GM10847 (cell line): ENCODE data around the gene NPM1.

Experiments used
- POLR2A ChIP-seq: IDR thresholded peaks from 2 replicates; pipeline ENCODE4 v1.6.1; 2011; ENCODE audit not compliant: insufficient read length; ENCODE audit errors: extremely low read depth

The NPM1 gene

DNA sequence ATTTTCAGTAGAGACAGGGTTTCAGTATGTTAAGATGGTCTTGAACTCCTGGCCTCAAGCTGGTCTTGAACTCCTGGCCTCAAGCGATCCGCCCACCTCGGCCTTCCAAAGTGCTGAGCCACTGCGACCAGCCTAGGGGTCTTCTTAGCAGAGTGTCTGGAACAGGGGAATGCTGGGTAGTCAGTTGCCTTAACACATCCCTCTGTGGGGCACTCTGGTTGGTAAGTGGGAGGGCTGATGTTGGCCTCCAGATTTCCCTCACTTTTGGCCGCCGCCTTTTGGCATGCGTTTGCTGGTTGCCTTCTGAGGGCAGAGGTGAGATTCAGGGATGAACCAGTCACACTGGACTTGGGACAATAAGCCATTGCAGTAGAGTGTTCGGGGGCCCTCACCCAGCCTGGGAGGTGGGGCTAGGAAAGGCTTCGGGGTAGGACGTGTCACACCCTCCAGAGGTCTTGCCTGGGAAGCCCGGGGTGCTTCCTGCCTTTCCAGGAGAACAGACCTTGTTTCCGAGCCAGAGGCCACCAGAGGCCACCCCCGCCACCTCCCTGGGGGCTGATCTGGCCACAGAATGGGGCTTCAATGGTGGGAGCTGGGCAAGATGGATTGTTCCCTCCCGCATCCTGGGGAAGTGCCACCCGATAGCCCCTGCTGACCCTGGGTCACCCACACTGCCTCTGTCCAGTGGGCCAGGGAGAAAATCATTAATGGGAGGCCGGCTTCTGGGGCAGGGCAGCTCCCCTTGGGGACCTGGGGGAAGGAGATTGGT lies 45.1 kb downstream of the NPM1 start:
- TF ChIP-seq POLR2A, result no peak

GRCh38 chr5:171433352-171433698 lies 45.7 kb downstream of the NPM1 start:
- no peak for TF ChIP-seq POLR2A

DNA sequence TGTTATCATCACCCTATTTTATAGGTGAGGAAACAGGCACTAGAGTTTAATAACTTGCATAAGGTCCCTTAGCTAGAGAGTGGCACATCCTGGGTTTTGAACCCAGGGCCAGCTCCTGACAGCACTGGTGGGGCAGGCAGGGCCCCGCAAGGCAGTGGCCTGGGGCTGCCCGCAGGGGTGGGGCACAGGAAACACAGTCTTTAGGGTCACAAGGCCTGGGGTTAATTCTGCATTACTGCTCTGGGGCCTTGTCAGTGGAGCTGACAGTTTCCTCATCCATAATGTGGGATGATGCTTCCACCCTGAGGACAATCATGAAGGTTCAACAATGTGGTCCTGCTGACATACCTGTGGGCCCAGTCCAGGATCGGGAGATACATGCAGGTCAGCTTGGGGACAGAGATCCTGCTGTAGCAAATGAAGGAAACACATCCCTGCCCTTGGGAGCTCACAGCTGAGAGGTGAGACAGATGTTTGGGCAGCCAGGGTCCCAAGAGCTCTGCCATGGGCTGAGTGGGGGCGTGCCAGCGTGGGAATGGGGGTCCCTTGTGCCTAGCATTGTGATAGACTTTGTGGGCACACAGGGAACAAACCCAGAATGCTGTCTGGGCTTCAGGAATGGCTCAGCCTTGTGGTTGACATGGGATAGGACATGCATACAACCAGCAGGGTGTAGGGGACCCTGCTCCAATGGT lies 46.5 kb downstream of the NPM1 start:
- TF ChIP-seq POLR2A, result no peak

GRCh38 chr5:171434874-171435273 lies 47.2 kb downstream of the NPM1 start:
- TF ChIP-seq POLR2A, result no peak

- no peak for TF ChIP-seq POLR2A
Measured at GRCh38 chr5:171435908-171436307, 48.3 kb downstream of the NPM1 start.

DNA sequence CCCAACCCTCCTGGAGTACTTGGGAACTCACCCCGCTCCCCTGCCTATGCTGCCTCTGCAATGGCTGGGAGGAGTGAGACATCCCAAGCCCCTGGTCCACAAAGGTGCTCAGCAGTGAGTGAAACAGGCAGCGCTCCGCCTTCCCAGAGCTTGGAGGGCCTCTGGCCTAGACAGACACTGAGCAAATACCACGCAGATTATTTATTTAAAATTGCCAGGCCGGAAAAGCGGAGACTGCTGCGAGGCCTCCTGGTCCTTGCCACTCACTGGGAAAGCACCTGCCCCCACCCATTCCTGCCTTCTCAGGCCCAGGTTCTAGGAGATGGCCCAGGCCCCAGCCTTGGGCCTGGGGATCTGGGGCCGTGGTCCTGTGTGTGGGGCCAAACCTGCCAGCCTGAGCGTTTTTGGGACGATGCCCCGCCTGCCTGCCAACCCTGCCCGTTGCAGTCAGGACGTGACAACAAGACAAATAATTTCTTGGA lies 49.2 kb downstream of the NPM1 start:
- no peak for TF ChIP-seq POLR2A

- TF ChIP-seq POLR2A, result no peak
Measured at GRCh38 chr5:171437286-171437821, 49.7 kb downstream of the NPM1 start.

DNA sequence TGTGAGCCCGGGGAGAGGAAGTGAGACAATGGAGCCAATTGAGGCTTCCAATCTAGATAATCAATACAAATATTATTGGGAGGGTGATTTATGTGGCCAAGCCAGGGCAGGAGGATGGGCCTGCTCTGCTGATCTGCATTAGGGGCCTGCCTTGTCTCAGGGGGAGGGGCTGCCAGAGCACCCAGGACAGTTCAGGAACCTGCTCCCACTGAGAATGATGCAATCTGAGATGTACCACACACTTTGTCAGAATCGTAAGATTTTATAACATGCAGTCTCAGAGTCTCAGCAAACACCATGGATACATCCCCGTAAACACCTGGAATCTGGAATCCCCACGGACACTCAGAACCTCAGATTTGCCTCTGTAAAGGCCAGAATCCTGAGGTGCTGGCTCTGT lies 51.1 kb downstream of the NPM1 start:
- TF ChIP-seq POLR2A, result no peak

DNA sequence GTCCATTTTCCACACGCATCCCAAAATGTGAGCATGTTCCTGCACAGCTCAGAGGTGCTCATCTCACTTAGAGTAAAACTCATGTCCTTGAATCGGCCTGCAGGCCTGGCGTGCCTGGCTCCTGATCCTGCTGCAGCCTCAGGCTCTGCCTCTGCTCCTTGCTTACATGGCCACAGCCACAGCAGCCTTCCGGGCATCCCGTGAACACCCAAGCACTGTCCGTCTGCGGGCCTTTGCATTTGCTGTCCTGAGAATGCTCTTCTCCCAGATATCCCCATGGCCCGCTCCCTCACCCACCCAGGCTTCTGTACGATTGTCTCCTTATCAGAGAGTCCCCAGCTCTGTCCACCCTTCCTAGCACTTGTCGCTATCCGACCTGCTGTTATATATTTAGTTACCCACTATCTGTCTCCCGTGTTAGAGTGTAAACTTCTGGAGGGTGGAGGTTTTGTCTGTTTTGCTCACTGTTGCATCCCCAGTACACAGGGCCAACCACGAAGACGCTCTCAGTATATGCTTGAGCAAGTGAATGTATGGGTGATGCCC lies 53.7 kb downstream of the NPM1 start:
- no peak for TF ChIP-seq POLR2A

DNA sequence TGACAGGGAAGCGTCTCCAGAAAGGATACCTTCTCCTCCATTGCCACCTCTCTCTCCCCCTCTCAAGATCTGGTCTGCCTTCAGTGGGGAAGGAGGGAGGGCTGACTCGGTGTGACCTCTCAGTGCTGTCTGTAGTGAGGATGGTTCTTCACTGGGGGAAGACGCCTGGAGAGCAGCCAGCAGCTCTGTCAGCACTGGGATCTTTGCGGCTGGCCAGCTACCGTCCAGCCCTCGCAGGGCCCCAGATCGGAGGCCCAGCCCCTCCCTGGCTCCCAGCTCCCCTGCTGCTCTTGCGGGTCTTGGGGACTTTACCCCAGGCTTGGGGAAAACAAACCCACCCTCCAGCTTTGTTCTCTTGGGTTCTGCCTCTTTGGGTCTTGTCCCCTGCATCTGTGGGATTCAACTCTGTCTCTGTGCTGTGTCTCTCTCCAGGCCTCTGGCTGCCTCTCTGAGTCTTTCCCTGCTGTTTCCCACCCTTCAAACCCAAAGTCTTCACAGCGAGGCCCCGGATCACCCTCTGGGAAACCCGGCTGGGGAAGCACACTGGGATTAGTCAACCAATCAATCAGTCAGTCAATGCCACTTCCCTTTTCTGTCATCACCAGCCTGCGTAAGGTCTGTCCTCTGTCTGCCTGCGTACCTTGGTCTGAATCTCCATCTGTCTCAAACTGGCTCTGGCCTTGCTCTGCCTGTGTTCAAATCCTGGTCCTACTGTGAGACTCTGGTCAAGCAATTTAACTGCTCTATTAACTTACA lies 54.8 kb downstream of the NPM1 start:
- no peak for TF ChIP-seq POLR2A

GRCh38 chr5:171444582-171444981 lies 56.9 kb downstream of the NPM1 start:
- TF ChIP-seq POLR2A, result no peak

GRCh38 chr5:171445644-171446516 lies 58.2 kb downstream of the NPM1 start:
- TF ChIP-seq POLR2A, result no peak

- no peak for TF ChIP-seq POLR2A
Measured at GRCh38 chr5:171447226-171447625, 59.6 kb downstream of the NPM1 start.

DNA sequence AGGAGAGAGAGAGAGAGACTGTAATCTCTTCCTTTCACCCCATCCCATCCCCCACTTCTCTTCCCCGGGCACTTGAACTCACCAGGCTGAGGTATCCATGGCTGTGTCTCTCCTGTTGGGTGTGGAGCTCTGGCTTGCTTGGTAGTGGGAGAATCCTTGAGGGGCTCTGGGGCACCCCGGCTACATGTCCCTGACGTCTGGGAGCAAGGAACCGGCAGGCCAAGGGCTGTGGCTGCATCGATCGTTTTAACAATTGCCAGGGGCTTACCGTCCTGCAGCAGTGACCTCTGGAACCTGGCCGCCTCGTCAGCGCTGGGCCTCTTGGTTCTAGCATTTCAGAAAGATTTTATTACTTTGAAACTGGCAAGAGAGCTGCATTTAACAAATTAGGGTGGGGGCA lies 61.8 kb downstream of the NPM1 start:
- no peak for TF ChIP-seq POLR2A
